GM23338 (cell line): ENCODE measurements around the gene MYO5C. TPM values are rescaled to one million over a fixed set of nuclear protein-coding genes. Genes with fewer than 3 reads are reported as not detected.

ENCODE experiments used
- ATAC-seq: fragments of 200-7000 bp; cut with Tn5 transposase; 3 replicates; pipeline ENCODE4 v1.9.1; 2020
- DNase-seq: peaks from one replicate; pipeline ENCODE4 v3.0.0-alpha.2; 2015; ENCODE audit warnings: low spot score
- H2AFZ ChIP-seq: fragments of 200-600 bp; sonication (generic); 2 replicates; pipeline ENCODE4 v1.8.0; 2016; ENCODE audit warnings: antibody characterized with exemption, mild to moderate bottlenecking, moderate library complexity
- H3F3A ChIP-seq: fragments of 200-600 bp; sonication (generic); replicated peaks from 2 replicates; pipeline ENCODE4 v1.8.0; 2017; ENCODE audit warnings: antibody characterized with exemption, mixed run types, low read depth
- H3K27ac ChIP-seq: fragments of 200-600 bp; sonication (generic); 2 replicates; pipeline ENCODE4 v1.6.1; 2016; ENCODE audit warnings: low read depth
- H3K27me3 ChIP-seq: fragments of 200-600 bp; sonication (generic); 2 replicates; pipeline ENCODE4 v1.8.0; 2016; ENCODE audit warnings: mild to moderate bottlenecking, mixed run types, moderate library complexity; ENCODE audit not compliant: insufficient read depth
- H3K36me3 ChIP-seq: fragments of 200-600 bp; sonication (generic); 2 replicates; pipeline ENCODE4 v1.8.0; 2016; ENCODE audit warnings: mild to moderate bottlenecking; ENCODE audit not compliant: insufficient read depth
- H3K4me1 ChIP-seq: fragments of 200-600 bp; sonication (generic); 2 replicates; pipeline ENCODE4 v1.8.0; 2016; ENCODE audit warnings: mild to moderate bottlenecking, moderate library complexity; ENCODE audit not compliant: insufficient read depth
- H3K4me2 ChIP-seq: fragments of 200-600 bp; sonication (generic); 2 replicates; pipeline ENCODE4 v1.7.1; 2017; ENCODE audit warnings: mixed run types
- H3K4me3 ChIP-seq: fragments of 200-600 bp; sonication (generic); 2 replicates; pipeline ENCODE4 v1.6.1; 2016; ENCODE audit warnings: mixed run types
- H3K79me2 ChIP-seq: fragments of 200-600 bp; sonication (generic); replicated peaks from 2 replicates; pipeline ENCODE4 v1.8.0; 2017; ENCODE audit warnings: mild to moderate bottlenecking; ENCODE audit not compliant: insufficient read depth
- H3K9me2 ChIP-seq: fragments of 200-600 bp; sonication (generic); 2 replicates; pipeline ENCODE4 v1.8.0; 2017; ENCODE audit not compliant: insufficient read depth
- H4K20me1 ChIP-seq: fragments of 200-600 bp; sonication (generic); replicated peaks from 2 replicates; pipeline ENCODE4 v1.8.0; 2017; ENCODE audit warnings: mild to moderate bottlenecking; ENCODE audit not compliant: insufficient read depth
- H3K27ac Mint-ChIP-seq: 2 replicates; pipeline ENCODE4 v1.8.0; 2020; ENCODE audit warnings: inconsistent platforms, mild to moderate bottlenecking, moderate library complexity, mixed read lengths
- H3K27me3 Mint-ChIP-seq: 3 replicates; pipeline ENCODE4 v1.8.0; 2022; ENCODE audit warnings: low read depth, mild to moderate bottlenecking, moderate library complexity, mixed read lengths, inconsistent platforms; ENCODE audit not compliant: insufficient read depth, poor library complexity
- H3K36me3 Mint-ChIP-seq: 3 replicates; pipeline ENCODE4 v1.8.0; 2021; ENCODE audit warnings: low read depth, mild to moderate bottlenecking, inconsistent platforms, moderate library complexity, mixed read lengths
- H3K4me1 Mint-ChIP-seq: 3 replicates; pipeline ENCODE4 v1.8.0; 2020; ENCODE audit warnings: mild to moderate bottlenecking, inconsistent platforms, mixed read lengths
- H3K4me3 Mint-ChIP-seq: 3 replicates; pipeline ENCODE4 v1.8.0; 2021; ENCODE audit warnings: moderate library complexity, mild to moderate bottlenecking, inconsistent platforms, mixed read lengths
- H3K9me3 Mint-ChIP-seq: 3 replicates; pipeline ENCODE4 v1.8.0; 2020; ENCODE audit warnings: moderate library complexity, mild to moderate bottlenecking, inconsistent platforms, mixed read lengths
- CREB1 ChIP-seq: fragments of 250-450 bp; sonication (Bioruptor Pico); IDR thresholded peaks from 2 replicates; pipeline ENCODE4 v1.5.0; 2020; ENCODE audit warnings: low read depth, mild to moderate bottlenecking, moderate library complexity
- CTCF ChIP-seq, 2 experiments: fragments of 200-600 bp in 1 of 2; sonication (generic) in 1 of 2; conservative IDR thresholded peaks; 2 replicates each; pipeline versions ENCODE4 v1.5.1 to v1.6.1; 2016 to 2017; ENCODE audit warnings: antibody characterized with exemption in 2 of 2, low read depth in 2 of 2, mild to moderate bottlenecking in 2 of 2, moderate library complexity in 1 of 2
- ETS1 ChIP-seq: IDR thresholded peaks from 2 replicates; pipeline ENCODE4 v1.6.1; 2016; ENCODE audit warnings: antibody characterized with exemption
- EZH2 ChIP-seq: fragments of 200-600 bp; sonication (generic); IDR thresholded peaks from one replicate; pipeline ENCODE4 v1.8.0; 2017; ENCODE audit warnings: antibody characterized with exemption, mild to moderate bottlenecking, low read depth; ENCODE audit not compliant: unreplicated experiment
- EZH2phosphoT487 ChIP-seq: fragments of 200-600 bp; sonication (generic); IDR thresholded peaks from one replicate; pipeline ENCODE4 v1.8.1; 2018; ENCODE audit warnings: antibody characterized with exemption; ENCODE audit not compliant: unreplicated experiment
- JUNB ChIP-seq: IDR thresholded peaks from one replicate; pipeline ENCODE4 v1.6.1; 2016; ENCODE audit warnings: antibody characterized with exemption; ENCODE audit not compliant: unreplicated experiment
- NANOG ChIP-seq: IDR thresholded peaks from 2 replicates; pipeline ENCODE4 v1.6.1; 2016; ENCODE audit warnings: antibody characterized with exemption, borderline replicate concordance
- POLR2AphosphoS5 ChIP-seq: IDR thresholded peaks from 2 replicates; pipeline ENCODE4 v1.6.1; 2016; ENCODE audit warnings: antibody characterized with exemption, low read depth
- REST ChIP-seq: IDR thresholded peaks from one replicate; pipeline ENCODE4 v1.6.1; 2018; ENCODE audit warnings: antibody characterized with exemption; ENCODE audit not compliant: unreplicated experiment
- STAT1 ChIP-seq: IDR thresholded peaks from one replicate; pipeline ENCODE4 v1.6.1; 2016; ENCODE audit warnings: antibody characterized with exemption; ENCODE audit not compliant: unreplicated experiment
- ZNF114 ChIP-seq: fragments of 250-450 bp; sonication (Bioruptor Pico); IDR thresholded peaks from 2 replicates; pipeline ENCODE4 v1.5.0; 2020; ENCODE audit warnings: mild to moderate bottlenecking, moderate library complexity
- ZNF331 ChIP-seq: fragments of 250-450 bp; sonication (Bioruptor Pico); IDR thresholded peaks from 2 replicates; pipeline ENCODE4 v1.5.0; 2020; ENCODE audit warnings: low read depth, mild to moderate bottlenecking, moderate library complexity
- ZNF462 ChIP-seq: fragments of 250-450 bp; sonication (Bioruptor Pico); IDR thresholded peaks from 2 replicates; pipeline ENCODE4 v1.5.0; 2020; ENCODE audit warnings: mild to moderate bottlenecking, moderate library complexity
- polyA plus RNA-seq: library from polyadenylated mRNA; unstranded; fragments of >200 nt; fragmentation: Nextera tagmentation; extraction: Ambion mirVana; gene quantifications from 2 replicates; pipeline ENCODE4 v1.2.1, GENCODE V29; 2016
- total RNA-seq: library from RNA; depleted of rRNA; stranded (reverse); fragments of >200 nt; shearing (Covaris generic); gene quantifications from 2 replicates; pipeline ENCODE4 v1.2.3, GENCODE V29; 2014

The MYO5C gene
- total and polyA plus RNA-seq, 2 experiments from 2014 or later: 7.9 to 28.8 TPM

GRCh38 chr15:52151353-52151752 is 144.3 kb downstream of the MYO5C start:
- ATAC-seq: no peak

More at GRCh38 chr15:52151353-52151752, 144.3 kb downstream of the MYO5C start:
- H3K36me3 ChIP-seq: peaks cover 18% of the 10 kb centered on the region
- Mint-ChIP-seq H3K36me3 (peaks cover 22% of the 10 kb centered on the region), H3K27me3 (peaks cover 2% of the 10 kb centered on the region), H3K4me3 (no peak overlapping the region), H3K9me3 (peaks cover 1% of the 10 kb centered on the region; the same call in 1 of the 3 replicates), H3K4me1 (no peaks in the 10 kb centered on the region), H3K27ac (no peak overlapping the region)
- no peaks in the 10 kb centered on the region for H3K9me2 ChIP-seq
- TF ChIP-seq NANOG (no peak), ETS1 (no peak), ZNF114 (CRISPR knock-in tag) (no peak), REST (no peak), CREB1 (CRISPR knock-in tag) (no peak), POLR2AphosphoS5 (no peak), ZNF331 (CRISPR knock-in tag) (no peak), STAT1 (no peak), EZH2phosphoT487 (no peak), CTCF (conservative IDR thresholded peaks at IDR 0.05; ENCODE audit: low read depth in 2 of 2) (no peak), EZH2 (no peak), JUNB (no peak), ZNF462 (CRISPR knock-in tag) (no peak)
- no peaks in the 10 kb centered on the region for H3K27me3 ChIP-seq
- no peaks in the 10 kb centered on the region for H3F3A ChIP-seq
- no peak overlapping the region for H3K4me3 ChIP-seq
- H3K79me2 ChIP-seq: no peaks in the 10 kb centered on the region
- H2AFZ ChIP-seq: no peak overlapping the region
- DNase-seq: no peak
- H3K4me2 ChIP-seq: no peak overlapping the region
- H4K20me1 ChIP-seq: peaks cover 2% of the 10 kb centered on the region; the same call in 1 of the 2 replicates
- H3K4me1 ChIP-seq: no peaks in the 10 kb centered on the region
- H3K27ac ChIP-seq: no peak overlapping the region
